Fibroblast of skin of scalp (primary cell): Measurements from ENCODE around the gene ONECUT3.
"Not testable (repeated sequence)": the region's sequence is repeated elsewhere in the genome, so short reads cannot be mapped to it uniquely, and the experiment has no call there.

ENCODE experiments used
- DNase-seq: peaks from one replicate; pipeline ENCODE4 v3.0.0-alpha.2; 2013

ONECUT3 gene

GRCh38 chr19:1756705-1757465 lies 3.6 kb downstream of the ONECUT3 start:
- DNase-seq: no peak

DNA sequence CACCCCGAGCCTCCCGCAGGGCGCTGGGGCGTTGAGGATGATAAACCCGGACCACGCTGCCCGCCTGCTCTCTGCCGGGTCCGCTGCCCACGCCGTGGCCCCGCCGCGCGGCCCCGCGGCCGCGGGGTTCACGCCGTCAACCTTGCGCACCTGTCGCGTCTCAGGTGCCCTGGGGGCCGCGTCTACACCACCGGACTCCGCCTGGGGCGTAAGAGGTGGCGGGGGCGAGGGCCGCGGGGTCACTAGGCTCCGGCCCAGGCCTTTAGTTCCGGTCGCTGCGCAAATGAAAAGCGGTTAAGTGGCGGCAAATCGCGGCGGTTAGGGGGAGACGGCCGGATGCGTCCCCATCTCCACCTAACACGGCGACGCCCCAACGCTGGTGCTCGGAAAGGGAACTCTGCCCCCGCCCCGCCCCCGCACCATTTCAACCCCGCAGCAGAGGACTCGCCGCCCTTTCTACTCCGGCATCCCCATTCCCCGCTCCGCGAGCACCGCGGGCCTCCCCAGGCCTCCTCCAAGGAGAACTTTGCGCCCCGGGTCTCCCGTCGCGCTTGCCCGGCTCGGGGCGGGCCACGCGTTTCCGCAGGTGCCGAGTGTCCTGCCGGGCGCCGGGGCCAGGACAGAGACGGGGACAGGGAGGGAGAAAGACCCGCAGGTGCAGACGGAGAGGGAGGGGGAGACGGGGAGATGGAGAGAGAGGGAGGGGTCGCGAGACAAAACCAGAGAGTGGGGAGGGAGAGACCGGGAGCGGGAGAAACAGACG lies 4.3 kb downstream of the ONECUT3 start:
- DNase-seq: no peak

- no peak for DNase-seq
These were observed 4.9 kb downstream of the ONECUT3 start for GRCh38 chr19:1758231-1758577.

GRCh38 chr19:1758959-1759903 lies 5.9 kb downstream of the ONECUT3 start:
- no peak for DNase-seq

GRCh38 chr19:1760020-1760419 lies 6.7 kb downstream of the ONECUT3 start:
- DNase-seq: no peak

GRCh38 chr19:1760786-1761527 lies 7.7 kb downstream of the ONECUT3 start:
- DNase-seq: not testable (repeated sequence)

DNA sequence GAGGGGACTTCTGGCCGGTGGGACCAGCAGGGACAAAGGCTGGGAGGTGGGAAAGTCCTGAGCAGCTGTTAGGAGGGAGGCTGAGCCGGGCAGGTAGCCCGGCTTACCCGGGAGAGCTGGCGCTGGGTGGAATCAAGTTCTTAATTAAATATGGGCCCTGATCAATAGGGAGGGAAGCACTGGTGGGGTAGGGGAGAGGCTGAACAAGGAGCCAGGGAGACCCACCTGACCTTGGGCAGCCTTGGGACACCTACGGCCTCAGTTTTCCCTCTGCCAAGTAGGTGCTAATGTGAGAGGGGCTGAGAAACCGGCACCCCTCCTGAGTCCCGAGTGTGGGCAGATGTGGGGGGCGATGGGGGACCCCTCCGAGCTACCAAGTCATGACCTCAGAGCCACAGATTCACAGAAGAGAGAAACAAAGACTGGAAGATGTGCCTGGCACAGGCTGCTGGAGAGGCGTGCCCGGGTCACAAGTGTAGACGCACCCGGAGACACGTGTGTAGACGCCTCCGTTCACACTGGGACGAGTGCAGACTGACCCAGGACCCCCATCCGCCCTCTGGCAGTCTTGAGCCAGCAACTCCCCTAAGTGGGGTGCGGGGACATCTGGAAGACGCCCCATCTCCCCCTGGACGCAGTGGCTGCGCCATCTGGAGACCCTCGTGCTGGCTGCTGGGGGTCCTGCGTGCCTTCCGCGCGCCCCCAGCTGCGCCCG lies 8.4 kb downstream of the ONECUT3 start:
- DNase-seq: no peak

- no peak for DNase-seq
These were observed 9.2 kb downstream of the ONECUT3 start for GRCh38 chr19:1762243-1763117.

DNA sequence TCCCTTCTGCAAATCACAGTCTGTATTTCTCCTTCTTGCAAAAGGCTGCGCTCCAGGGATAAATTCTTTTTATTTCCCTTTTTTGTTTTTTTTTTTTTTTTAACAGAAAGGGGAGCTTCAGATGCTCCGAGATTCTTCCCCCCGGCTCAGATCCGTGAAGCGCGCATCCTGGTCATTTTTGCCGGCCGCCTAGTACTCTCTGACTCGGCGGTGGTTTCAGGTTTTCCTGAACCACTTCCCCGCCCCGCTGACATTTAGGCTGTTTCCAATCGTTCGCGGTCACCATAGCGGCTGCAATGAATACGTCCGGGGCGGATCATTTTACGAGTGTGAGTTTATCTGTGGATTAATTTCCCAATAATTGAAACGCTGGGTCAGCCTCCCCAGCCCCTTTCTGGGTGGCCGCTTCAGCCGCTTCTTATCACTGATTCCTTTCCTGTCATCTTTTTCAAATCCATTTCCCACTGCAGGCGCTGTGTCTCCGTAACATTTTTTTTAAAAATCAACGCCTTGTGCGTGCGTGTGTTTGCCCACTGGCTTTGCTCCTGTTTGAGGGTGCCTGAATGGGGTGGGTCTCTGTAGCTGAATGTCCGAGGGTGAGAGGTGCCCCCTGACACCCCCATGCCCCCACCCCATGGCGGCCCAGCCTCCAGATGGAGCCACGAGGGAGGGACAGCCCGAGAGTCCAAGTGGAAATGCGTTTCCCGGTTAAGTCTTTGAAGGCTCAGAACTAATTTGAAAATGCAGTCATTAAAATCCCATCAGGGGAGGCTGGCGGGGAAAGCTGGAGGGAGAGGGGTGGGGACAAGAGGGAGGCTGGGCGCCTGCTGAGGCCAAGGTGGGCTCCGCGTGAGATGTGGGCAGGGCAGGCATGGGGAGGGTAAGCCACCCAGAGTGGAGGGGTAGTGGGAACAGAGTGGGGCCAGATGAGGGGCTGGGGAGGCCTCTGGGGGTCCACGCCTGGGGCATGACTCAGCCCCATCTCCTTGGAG lies 10.6 kb downstream of the ONECUT3 start:
- no peak for DNase-seq

- no peak for DNase-seq
These were observed 11.4 kb downstream of the ONECUT3 start for GRCh38 chr19:1764729-1765128.

GRCh38 chr19:1765232-1765903 lies 12.1 kb downstream of the ONECUT3 start:
- DNase-seq: no peak

- no peak for DNase-seq
These were observed 12.8 kb downstream of the ONECUT3 start for GRCh38 chr19:1765904-1766799.

DNA sequence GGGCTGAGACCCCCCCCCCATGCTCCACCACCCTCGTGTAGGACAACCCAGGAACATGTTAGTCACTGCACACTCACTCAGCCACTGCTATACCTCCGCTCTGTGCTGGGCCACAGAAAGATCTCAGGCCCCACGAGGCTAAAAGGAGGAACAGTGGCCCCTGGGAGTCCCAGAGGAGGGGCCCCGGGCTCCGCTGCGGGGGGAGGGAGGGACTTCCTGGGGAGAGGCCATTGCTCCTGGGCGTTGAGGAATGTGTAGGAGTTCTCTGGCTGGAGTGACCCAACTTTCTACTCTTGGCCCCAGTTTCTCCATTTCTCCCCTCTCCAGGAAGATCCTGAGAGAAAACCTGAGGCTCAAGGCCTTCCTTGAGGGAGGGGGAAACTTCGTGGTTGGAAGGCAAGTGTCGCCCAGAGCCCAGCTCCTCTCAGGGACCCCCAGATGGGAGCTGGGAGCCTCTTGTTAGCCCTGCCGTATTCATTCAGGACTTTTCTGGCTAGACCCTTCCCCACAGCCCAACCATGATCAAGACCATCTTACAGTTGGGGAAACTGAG lies 13.6 kb downstream of the ONECUT3 start:
- no peak for DNase-seq

DNA sequence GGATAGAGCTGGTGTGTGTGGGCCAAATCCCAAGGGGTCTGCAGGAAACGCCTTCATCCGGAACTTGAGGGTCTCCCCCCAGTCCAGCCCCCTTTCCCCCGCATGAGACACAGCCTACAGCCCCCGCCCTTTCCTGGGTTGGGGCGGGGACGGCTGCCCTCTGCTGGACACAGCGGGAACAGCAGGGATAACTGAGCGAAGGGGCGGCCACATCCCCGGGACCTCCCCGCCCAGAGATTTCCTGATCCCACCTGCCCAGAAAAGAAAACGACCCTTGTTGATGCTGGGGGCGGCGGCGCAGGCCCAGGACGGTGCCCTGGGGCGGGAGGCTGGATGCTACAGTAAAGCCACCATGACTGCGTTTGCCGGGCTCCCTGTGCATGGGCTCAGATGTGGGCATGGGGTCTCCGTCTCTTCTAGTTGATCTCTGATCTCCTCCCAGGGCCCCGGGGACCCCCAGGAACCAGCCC lies 14.2 kb downstream of the ONECUT3 start:
- peak; percentile 48 for DNase-seq

GRCh38 chr19:1768248-1768647 lies 14.9 kb downstream of the ONECUT3 start:
- DNase-seq: peak; percentile 22

DNA sequence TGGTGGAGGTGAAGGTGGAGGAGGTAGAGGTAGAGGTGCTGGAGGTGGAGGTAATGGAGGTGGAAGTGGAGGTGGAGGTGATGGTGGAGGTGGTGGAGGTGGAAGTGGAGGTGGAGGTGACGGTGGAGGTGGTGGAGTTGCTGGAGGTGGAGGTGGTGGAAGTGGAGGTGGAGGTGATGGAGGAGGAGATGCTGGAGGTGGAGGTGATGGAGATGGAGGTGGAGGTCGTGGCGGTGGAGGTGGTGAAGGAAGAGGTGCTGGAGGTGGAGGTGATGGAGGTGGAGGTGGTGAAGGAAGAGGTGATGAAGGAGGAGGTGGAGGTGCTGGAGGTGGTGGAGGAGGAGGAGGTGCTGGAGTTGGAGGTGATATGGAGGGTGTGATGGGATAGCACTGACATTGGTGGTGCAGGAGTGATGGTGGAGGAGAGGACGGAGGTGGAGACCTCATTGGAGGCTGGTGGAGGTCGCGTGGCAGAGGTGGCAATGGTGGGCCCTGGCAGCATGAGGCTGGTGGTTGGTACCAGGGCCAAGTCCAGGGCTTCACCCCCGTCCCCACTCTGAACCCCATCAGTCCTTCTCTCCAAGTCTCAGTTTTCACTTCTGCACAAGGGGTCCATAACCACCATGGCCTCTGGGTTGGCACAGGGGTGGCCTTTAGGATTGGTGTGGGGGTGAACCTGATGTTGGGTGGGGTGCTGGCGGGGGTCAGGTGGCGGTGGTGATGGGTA lies 15.8 kb downstream of the ONECUT3 start:
- DNase-seq: no peak

- DNase-seq: no peak
These were observed 16.3 kb downstream of the ONECUT3 start for GRCh38 chr19:1769645-1769985.
